ENCODE results near the gene F12. TPM values are rescaled to one million over a fixed set of nuclear protein-coding genes. Genes with fewer than 3 reads are reported as not detected.

The F12 gene
- total and polyA plus RNA-seq, 2 of the 8 experiments (the other 6 are each of a cell fraction or from before 2014, with no cell fraction given): 6.5 to 7.8 TPM

- CTCF ChIA-PET (ENCODE audit: partially characterized antibody): interaction anchor here (1.2 to 10.5 kb wide), 10 partner anchors 10 to 97 kb away, joined by 3 to 343 read pairs (median 25); partner anchors contain the start of genes GRK6, PRR7 and SLC34A1
- H3K27me3 ChIP-seq (replicated peaks in 1 of 4; ENCODE audit: control insufficient read depth in 3 of 4, extremely low read depth in 1 of 4, insufficient read depth in 3 of 4, low read length in 3 of 4): peaks cover 22 to 68% (median 43%) of the 10 kb centered on the region in 4 experiments
- no peak for FAIRE-seq
Observed at GRCh38 chr5:177405805-177406204, 3.6 kb downstream of the F12 start.

More at GRCh38 chr5:177405805-177406204, 3.6 kb downstream of the F12 start:
- Histone ChIP-seq H3K23ac (ENCODE audit: insufficient read length) (no peak overlapping the region), H2BK12ac (ENCODE audit: low read depth, low read length) (no peak overlapping the region), H4K8ac (ENCODE audit: extremely low read depth, insufficient read depth, low read length) (no peak overlapping the region), H2BK15ac (ENCODE audit: low read length) (no peak overlapping the region), H3K9me3 (ENCODE audit: insufficient read depth in 2 of 2, low read depth in 1 of 2, low read length in 1 of 2) (no peaks in the 10 kb centered on the region), H2BK20ac (ENCODE audit: low read length) (no peak overlapping the region), H3K4me1 (replicated peaks in 1 of 4; ENCODE audit: control insufficient read depth in 3 of 4, insufficient read depth in 4 of 4, low read length in 3 of 4) (peaks cover 0 to 22% (median 14%) of the 10 kb centered on the region in 4 experiments; a peak in 5 of 7 replicates), H3K4me3 (ENCODE audit: extremely low read depth in 1 of 4, insufficient read depth in 2 of 4, low read depth in 3 of 4, low read length in 4 of 4) (no peak overlapping the region), H4K91ac (replicated peaks; ENCODE audit: insufficient read length, low read length) (no peak overlapping the region), H2BK120ac (replicated peaks; ENCODE audit: low read depth, low read length) (no peak overlapping the region), H3K14ac (ENCODE audit: insufficient read length) (no peak overlapping the region), H3K23me2 (ENCODE audit: low read depth, low read length) (peaks cover 13% of the 10 kb centered on the region; the same call in 1 of the 2 replicates), H3K4me2 (ENCODE audit: insufficient read depth in 1 of 2, low read depth in 2 of 2, low read length in 2 of 2) (no peak overlapping the region), H3K27ac (ENCODE audit: low read depth, low read length) (no peak overlapping the region), H3K79me1 (ENCODE audit: low read depth, low read length) (no peaks in the 10 kb centered on the region), H3K36me3 (ENCODE audit: control insufficient read depth in 2 of 4, insufficient read depth in 4 of 4, low read length in 3 of 4) (no peaks in the 10 kb centered on the region), H2BK5ac (ENCODE audit: low read depth, low read length) (no peak overlapping the region), H3K4ac (replicated peaks; ENCODE audit: insufficient read length, low read depth, low read length) (no peak overlapping the region), H3K79me2 (ENCODE audit: control insufficient read depth in 1 of 2, insufficient read depth in 2 of 2, low read length in 2 of 2) (no peaks in the 10 kb centered on the region), H3K56ac (replicated peaks; ENCODE audit: insufficient read length, low read depth, low read length) (no peak overlapping the region), H4K20me1 (replicated peaks in 1 of 2; ENCODE audit: control insufficient read depth in 1 of 2, insufficient read depth in 2 of 2, low read length in 2 of 2) (no peaks in the 10 kb centered on the region), H3K18ac (ENCODE audit: extremely low read depth, low read length) (no peak overlapping the region), H2AK5ac (ENCODE audit: low read depth, low read length) (no peak overlapping the region), H3K9ac (replicated peaks in 1 of 4; ENCODE audit: extremely low read depth in 1 of 4, low read depth in 3 of 4, low read length in 3 of 4) (no peak overlapping the region), H4K5ac (ENCODE audit: insufficient read length, low read depth, low read length) (no peak overlapping the region), H2AFZ (ENCODE audit: low read length) (no peak overlapping the region)
- DNase-seq (ENCODE audit: low read depth in 1 of 2, low spot score in 2 of 2): no peak
- POLR2A ChIA-PET (ENCODE audit: partially characterized antibody): interaction anchor here (0.7 to 10.8 kb wide), 8 partner anchors 9 to 48 kb away, joined by 3 to 143 read pairs (median 5); partner anchors contain the start of gene PRR7
- TF ChIP-seq BACH1 (IDR thresholded peaks at IDR 0.05; ENCODE audit: low read length) (no peak), HDAC2 (IDR thresholded peaks at IDR 0.05; ENCODE audit: borderline replicate concordance in 1 of 2, low read depth in 2 of 2, low read length in 2 of 2) (no peak), EP300 (IDR thresholded peaks at IDR 0.05; ENCODE audit: borderline replicate concordance in 1 of 2, low read depth in 2 of 2, low read length in 2 of 2) (no peak), TAF1 (IDR thresholded peaks at IDR 0.05; ENCODE audit: low read depth, low read length) (no peak), EGR1 (IDR thresholded peaks at IDR 0.05; ENCODE audit: borderline replicate concordance, low read depth, low read length) (no peak), CBX5 (IDR thresholded peaks at IDR 0.05; ENCODE audit: low read depth, low read length) (no peak), FOSL1 (IDR thresholded peaks at IDR 0.05; ENCODE audit: insufficient read depth, low read depth, low read length) (no peak), ATF3 (IDR thresholded peaks at IDR 0.05; ENCODE audit: insufficient read depth, low read depth, low read length) (no peak), POLR2AphosphoS5 (IDR thresholded peaks at IDR 0.05; ENCODE audit: low read depth, low read length) (no peak), JUND (IDR thresholded peaks at IDR 0.05; ENCODE audit: low read length) (no peak), TCF12 (IDR thresholded peaks at IDR 0.05; ENCODE audit: low read depth, low read length) (no peak)
- WGBS, 2 experiments (ENCODE audit: extremely low coverage in 1 of 2, insufficient coverage in 1 of 2, insufficient read length in 1 of 2, insufficient replicate concordance in 2 of 2, low coverage in 1 of 2, low lambda C conversion rate in 2 of 2, missing lambda C conversion rate in 1 of 2): 93% methylated on average over 5 of the region's 5 CpGs; no CpG with 5 or more reads in 1 of the 2 experiments
